Breast epithelium (tissue), 3 donors: Measurements from ENCODE around the gene TMEM254.

Source experiments
- CTCF ChIP-seq, 3 donors: fragments of 450-650 bp; IDR thresholded peaks; one replicate each; pipeline ENCODE4 v1.5.1; 2016 to 2017; ENCODE audit warnings: antibody characterized with exemption in 3 of 3, mild to moderate bottlenecking in 3 of 3, moderate library complexity in 3 of 3
- POLR2A ChIP-seq: fragments of 450-650 bp; IDR thresholded peaks from one replicate; pipeline ENCODE4 v1.6.1; 2016; ENCODE audit warnings: antibody characterized with exemption, mild to moderate bottlenecking, moderate library complexity

- TF ChIP-seq POLR2A (no peak), CTCF (IDR thresholded peaks at IDR 0.05) (no peak)
Observed at GRCh38 chr10:80132299-80133139, 54.1 kb downstream of the TMEM254 start, which contains the start of gene PLAC9.
